Neuronal stem cell (in vitro differentiated cells): Measurements from ENCODE around the gene ROBO1.

ENCODE experiments used
- DNase-seq: peaks from one replicate; pipeline ENCODE4 v3.0.0-alpha.2; 2013; ENCODE audit warnings: low spot score
- H2AFZ ChIP-seq: one replicate; pipeline ENCODE4 v1.6.1; 2013; ENCODE audit warnings: mild to moderate bottlenecking, low read length, inconsistent platforms
- H2AK5ac ChIP-seq: 2 replicates; pipeline ENCODE4 v1.6.1; 2013; ENCODE audit warnings: low read depth, mild to moderate bottlenecking, inconsistent platforms, low read length, moderate library complexity, mixed read lengths
- H2BK120ac ChIP-seq: 2 replicates; pipeline ENCODE4 v1.6.1; 2013; ENCODE audit warnings: low read depth, mild to moderate bottlenecking, inconsistent platforms, low read length, moderate library complexity, mixed read lengths
- H2BK12ac ChIP-seq: one replicate; pipeline ENCODE4 v1.6.1; 2013; ENCODE audit warnings: low read length, inconsistent platforms
- H2BK15ac ChIP-seq: 2 replicates; pipeline ENCODE4 v1.6.1; 2013; ENCODE audit warnings: mild to moderate bottlenecking, low read length, inconsistent platforms, mixed read lengths
- H2BK5ac ChIP-seq: one replicate; pipeline ENCODE4 v1.6.1; 2013; ENCODE audit warnings: inconsistent platforms, mild to moderate bottlenecking, low read length, moderate library complexity
- H3K14ac ChIP-seq: one replicate; pipeline ENCODE4 v1.6.1; 2013; ENCODE audit warnings: low read length, inconsistent platforms
- H3K18ac ChIP-seq: 2 replicates; pipeline ENCODE4 v1.6.1; 2013; ENCODE audit warnings: low read length, inconsistent platforms
- H3K23ac ChIP-seq: 2 replicates; pipeline ENCODE4 v1.6.1; 2013; ENCODE audit warnings: low read depth, mild to moderate bottlenecking, mixed read lengths, low read length, inconsistent platforms; ENCODE audit not compliant: poor library complexity
- H3K27ac ChIP-seq: replicated peaks from 3 replicates; pipeline ENCODE4 v1.5.1; 2013; ENCODE audit warnings: low read length, inconsistent platforms
- H3K27me3 ChIP-seq, 3 experiments: 2 replicates each; pipeline ENCODE4 v1.6.1; 2013; ENCODE audit warnings: low read length in 3 of 3, mild to moderate bottlenecking in 2 of 3, inconsistent platforms in 1 of 3, low read depth in 1 of 3, mixed read lengths in 1 of 3, moderate library complexity in 1 of 3; ENCODE audit not compliant: control insufficient read depth in 3 of 3, insufficient read depth in 3 of 3
- H3K36me3 ChIP-seq, 2 donors: replicated peaks in 1 of 2; 2 replicates each; pipeline ENCODE4 v1.6.1; 2013; ENCODE audit warnings: low read length in 2 of 2; ENCODE audit not compliant: control insufficient read depth in 2 of 2, insufficient read depth in 2 of 2
- H3K4ac ChIP-seq: 2 replicates; pipeline ENCODE4 v1.6.1; 2013; ENCODE audit warnings: inconsistent platforms, mild to moderate bottlenecking, low read length, moderate library complexity
- H3K4me1 ChIP-seq, 2 donors: 1 replicate in 1 of 2; 2 replicates in 1 of 2; pipeline ENCODE4 v1.6.1; 2013; ENCODE audit warnings: low read length in 2 of 2, low read depth in 1 of 2; ENCODE audit not compliant: control insufficient read depth in 2 of 2, insufficient read depth in 1 of 2
- H3K4me2 ChIP-seq: one replicate; pipeline ENCODE4 v1.6.1; 2013; ENCODE audit warnings: mild to moderate bottlenecking, low read length, inconsistent platforms; ENCODE audit not compliant: insufficient read depth, poor library complexity, severe bottlenecking
- H3K4me3 ChIP-seq, 2 donors: 2 replicates each; pipeline ENCODE4 v1.5.1; 2013; ENCODE audit warnings: low read length in 2 of 2, mild to moderate bottlenecking in 2 of 2, inconsistent platforms in 1 of 2, moderate library complexity in 1 of 2
- H3K79me1 ChIP-seq: one replicate; pipeline ENCODE4 v1.6.1; 2013; ENCODE audit warnings: low read depth, mild to moderate bottlenecking, inconsistent platforms, low read length, moderate library complexity
- H3K9ac ChIP-seq: one replicate; pipeline ENCODE4 v1.6.1; 2013; ENCODE audit warnings: mild to moderate bottlenecking, low read depth, low read length, inconsistent platforms; ENCODE audit not compliant: poor library complexity
- H3K9me3 ChIP-seq, 2 donors: replicated peaks in 1 of 2; 2 replicates each; pipeline versions ENCODE3 to v1.6.1; 2013; ENCODE audit warnings: low read length in 2 of 2, mild to moderate bottlenecking in 2 of 2, inconsistent platforms in 1 of 2, low read depth in 1 of 2, mixed read lengths in 1 of 2, moderate library complexity in 1 of 2; ENCODE audit not compliant: control insufficient read depth in 2 of 2, insufficient read depth in 1 of 2
- H4K8ac ChIP-seq: one replicate; pipeline ENCODE4 v1.6.1; 2013; ENCODE audit warnings: low read depth, mild to moderate bottlenecking, inconsistent platforms, low read length, moderate library complexity
- H4K91ac ChIP-seq: one replicate; pipeline ENCODE4 v1.6.1; 2013; ENCODE audit warnings: low read length, low read depth, mild to moderate bottlenecking, inconsistent platforms; ENCODE audit not compliant: poor library complexity
- WGBS, 2 donors: extraction: QIAGEN DNeasy Blood & Tissue Kit; methylation state at CpG; one replicate each; pipeline ENCODE4 v1.1.7; 2013; ENCODE audit warnings: missing lambda C conversion rate in 2 of 2, mixed read lengths in 1 of 2; ENCODE audit not compliant: insufficient read length in 2 of 2, insufficient replicate concordance in 1 of 2; ENCODE audit errors: extremely low coverage in 2 of 2; 5-methylcytosine and 5-hydroxymethylcytosine counted together

Gene ROBO1

DNA sequence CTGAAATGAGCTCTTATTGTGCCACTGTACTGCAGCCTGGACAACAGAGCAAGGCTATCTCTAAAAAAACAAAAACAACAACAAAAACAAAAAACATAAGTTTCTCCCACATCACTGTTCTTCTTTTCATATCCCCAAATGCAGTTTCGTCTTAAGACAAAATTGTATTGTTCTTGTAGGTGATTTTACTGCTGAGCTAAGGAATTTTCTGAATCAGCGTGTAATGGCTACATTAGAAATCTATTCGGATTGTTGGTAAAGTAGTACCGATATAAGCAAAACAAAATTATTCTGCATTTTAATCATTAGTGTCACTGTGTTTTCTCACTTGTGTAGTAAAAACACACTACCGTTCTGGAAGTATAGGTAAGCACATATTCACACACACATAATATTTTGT lies 512.5 kb downstream of the ROBO1 start:
- no peak overlapping the region for H2BK120ac ChIP-seq
- no peak overlapping the region for H2BK15ac ChIP-seq
- no peaks in the 10 kb centered on the region for H3K27me3 ChIP-seq
- no peak overlapping the region for H3K9ac ChIP-seq
- H3K23ac ChIP-seq: no peak overlapping the region
- no peak overlapping the region for H2AFZ ChIP-seq
- H2AK5ac ChIP-seq: no peak overlapping the region
- no CpG with 5 or more reads among the region's 5 CpGs for WGBS, 2 donors
- H3K14ac ChIP-seq: no peak overlapping the region
- no peaks in the 10 kb centered on the region for H3K4me1 ChIP-seq
- H3K79me1 ChIP-seq: no peaks in the 10 kb centered on the region
- no peak overlapping the region for H4K91ac ChIP-seq
- H2BK12ac ChIP-seq: no peak overlapping the region
- DNase-seq: no peak
- no peak overlapping the region for H4K8ac ChIP-seq
- no peak overlapping the region for H3K4me2 ChIP-seq
- no peak overlapping the region for H3K18ac ChIP-seq
- H3K4ac ChIP-seq: no peak overlapping the region
- H3K4me3 ChIP-seq: no peak overlapping the region
- no peaks in the 10 kb centered on the region for H3K9me3 ChIP-seq
- H2BK5ac ChIP-seq: no peak overlapping the region
- no peaks in the 10 kb centered on the region for H3K36me3 ChIP-seq
- H3K27ac ChIP-seq: no peak overlapping the region

DNA sequence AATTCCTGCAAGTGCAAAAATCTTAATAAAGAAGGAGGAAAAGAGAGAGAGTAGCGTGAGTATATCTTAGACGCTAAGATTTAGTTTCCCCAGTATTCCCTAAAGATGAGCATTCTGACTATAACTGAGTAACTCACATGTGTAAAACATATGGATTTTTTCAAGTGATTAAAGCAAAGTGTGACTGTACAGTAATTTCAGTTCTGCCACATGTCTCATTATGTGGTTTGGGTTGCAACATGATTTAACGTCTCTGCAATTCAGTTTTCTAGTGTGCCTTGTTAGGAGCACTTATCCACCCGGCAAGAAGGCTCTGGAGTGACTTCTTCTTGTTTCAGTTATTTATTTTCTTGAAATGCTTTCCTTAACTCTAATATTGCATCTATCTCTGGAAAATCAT lies 514.1 kb downstream of the ROBO1 start:
- WGBS, 2 donors: no CpG with 5 or more reads among the region's 4 CpGs
- Histone ChIP-seq H3K4me3 (no peak overlapping the region), H3K9ac (no peak overlapping the region), H3K36me3 (no peaks in the 10 kb centered on the region), H4K91ac (no peak overlapping the region), H3K9me3 (no peaks in the 10 kb centered on the region), H3K27ac (no peak overlapping the region), H3K4me1 (no peaks in the 10 kb centered on the region), H2BK15ac (no peak overlapping the region), H3K27me3 (no peaks in the 10 kb centered on the region), H3K4me2 (no peak overlapping the region), H3K18ac (no peak overlapping the region), H3K79me1 (no peaks in the 10 kb centered on the region), H2AK5ac (no peak overlapping the region), H2BK5ac (no peak overlapping the region), H3K14ac (no peak overlapping the region), H2BK12ac (no peak overlapping the region), H3K23ac (no peak overlapping the region), H3K4ac (no peak overlapping the region), H2AFZ (no peak overlapping the region), H4K8ac (no peak overlapping the region), H2BK120ac (no peak overlapping the region)
- DNase-seq: no peak

DNA sequence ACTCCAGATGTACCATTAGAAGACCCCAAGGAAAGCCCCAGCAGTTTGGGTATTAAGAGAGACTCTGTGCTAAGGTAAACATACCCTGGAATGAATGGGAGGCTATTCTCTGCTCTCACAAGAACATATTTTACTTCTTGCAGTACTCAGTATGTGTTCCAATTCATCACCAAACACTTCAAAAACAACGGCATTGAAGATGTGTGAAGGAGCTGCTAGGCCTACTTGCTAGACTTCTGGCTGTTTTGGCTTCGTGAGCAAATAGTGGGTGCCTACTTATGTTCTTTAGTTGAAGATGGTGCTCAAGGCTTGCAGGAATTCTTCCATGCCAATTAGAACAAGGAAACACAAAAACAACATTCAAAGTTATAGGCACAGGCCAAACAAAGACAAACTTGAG lies 514.5 kb downstream of the ROBO1 start:
- H3K4ac ChIP-seq: no peak overlapping the region
- H4K91ac ChIP-seq: no peak overlapping the region
- no peak overlapping the region for H2AK5ac ChIP-seq
- H3K27me3 ChIP-seq: no peaks in the 10 kb centered on the region
- H2AFZ ChIP-seq: no peak overlapping the region
- H3K4me2 ChIP-seq: no peak overlapping the region
- H3K9me3 ChIP-seq: no peaks in the 10 kb centered on the region
- no peak overlapping the region for H4K8ac ChIP-seq
- H3K27ac ChIP-seq: no peak overlapping the region
- no peaks in the 10 kb centered on the region for H3K4me1 ChIP-seq
- WGBS, 2 donors: no CpG with 5 or more reads among the region's 2 CpGs
- H3K4me3 ChIP-seq: no peak overlapping the region
- H3K36me3 ChIP-seq: no peaks in the 10 kb centered on the region
- H3K14ac ChIP-seq: no peak overlapping the region
- H3K18ac ChIP-seq: no peak overlapping the region
- H3K79me1 ChIP-seq: no peaks in the 10 kb centered on the region
- H2BK5ac ChIP-seq: no peak overlapping the region
- no peak overlapping the region for H2BK12ac ChIP-seq
- no peak overlapping the region for H2BK15ac ChIP-seq
- H3K9ac ChIP-seq: no peak overlapping the region
- H3K23ac ChIP-seq: no peak overlapping the region
- H2BK120ac ChIP-seq: no peak overlapping the region
- no peak for DNase-seq

DNA sequence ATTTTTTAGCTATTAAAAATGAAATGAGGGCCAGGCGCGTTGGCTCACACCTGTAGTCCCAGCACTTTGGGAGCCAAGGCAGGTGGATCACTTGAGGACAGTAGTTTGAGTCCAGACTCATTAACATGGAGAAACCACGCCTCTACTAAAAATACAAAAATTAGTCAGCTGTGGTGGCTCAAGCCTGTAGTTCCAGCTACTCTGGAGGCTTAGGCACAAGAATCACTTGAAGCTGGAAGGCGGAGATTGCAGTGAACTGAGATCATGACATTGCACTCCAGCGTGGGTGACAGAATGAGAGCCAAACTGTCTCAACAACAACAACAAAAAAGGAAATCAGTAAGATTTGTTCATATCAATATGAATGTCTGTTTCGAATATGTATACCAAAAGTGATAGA lies 517.1 kb downstream of the ROBO1 start:
- no peak overlapping the region for H3K27ac ChIP-seq
- no peak overlapping the region for H2BK5ac ChIP-seq
- H3K18ac ChIP-seq: no peak overlapping the region
- DNase-seq: no peak
- H3K4me2 ChIP-seq: no peak overlapping the region
- no peak overlapping the region for H2BK15ac ChIP-seq
- no peak overlapping the region for H3K14ac ChIP-seq
- whole genome bisulfite sequencing, 2 donors: no CpG with 5 or more reads among the region's 6 CpGs
- no peaks in the 10 kb centered on the region for H3K36me3 ChIP-seq
- H2BK120ac ChIP-seq: no peak overlapping the region
- H2AFZ ChIP-seq: no peak overlapping the region
- H3K9me3 ChIP-seq: no peaks in the 10 kb centered on the region
- no peak overlapping the region for H4K91ac ChIP-seq
- H2BK12ac ChIP-seq: no peak overlapping the region
- no peak overlapping the region for H4K8ac ChIP-seq
- H3K4ac ChIP-seq: no peak overlapping the region
- no peak overlapping the region for H3K9ac ChIP-seq
- no peak overlapping the region for H3K4me3 ChIP-seq
- peaks cover 0 to 4% of the 10 kb centered on the region in 2 donors for H3K4me1 ChIP-seq
- no peaks in the 10 kb centered on the region for H3K79me1 ChIP-seq
- H3K27me3 ChIP-seq: no peaks in the 10 kb centered on the region
- H3K23ac ChIP-seq: no peak overlapping the region
- no peak overlapping the region for H2AK5ac ChIP-seq
